T-helper 2 cell treated with Interferon-gamma antibody and Interleukin-4, amounts not matched to agents 5 μg/mL and 100 μg/mL, for 36 hours (primary cell): Measurements from ENCODE around the gene FTL.

Source experiments
- DNase-seq: peaks from one replicate; pipeline ENCODE4 v3.0.0; 2021; ENCODE audit warnings: low spot score
- H3K27ac Mint-ChIP-seq: one replicate; pipeline ENCODE4 v1.8.0; 2021; ENCODE audit warnings: mild to moderate bottlenecking, mixed read lengths
- H3K27me3 Mint-ChIP-seq: one replicate; pipeline ENCODE4 v1.8.0; 2021; ENCODE audit warnings: low read depth, mixed read lengths
- H3K36me3 Mint-ChIP-seq: one replicate; pipeline ENCODE4 v1.8.0; 2021; ENCODE audit warnings: low read depth, mixed read lengths
- H3K4me1 Mint-ChIP-seq: one replicate; pipeline ENCODE4 v1.8.0; 2021; ENCODE audit warnings: low read depth, mixed read lengths
- H3K4me3 Mint-ChIP-seq: one replicate; pipeline ENCODE4 v1.8.0; 2022; ENCODE audit warnings: mild to moderate bottlenecking, moderate library complexity, mixed read lengths
- H3K9me3 Mint-ChIP-seq: one replicate; pipeline ENCODE4 v1.8.0; 2021; ENCODE audit warnings: mixed read lengths

Gene FTL

GRCh38 chr19:48966541-48967345, 1.6 kb downstream of the FTL start:
- peak overlapping the region; percentile 93 for H3K27ac Mint-ChIP-seq
- peak overlapping the region; percentile 85 for H3K4me3 Mint-ChIP-seq
- H3K4me1 Mint-ChIP-seq = peaks cover 41% of the 10 kb centered on the region
- H3K27me3 Mint-ChIP-seq = no peaks in the 10 kb centered on the region
- H3K9me3 Mint-ChIP-seq = no peaks in the 10 kb centered on the region
- no peak for DNase-seq
- peaks cover 39% of the 10 kb centered on the region for H3K36me3 Mint-ChIP-seq

DNA sequence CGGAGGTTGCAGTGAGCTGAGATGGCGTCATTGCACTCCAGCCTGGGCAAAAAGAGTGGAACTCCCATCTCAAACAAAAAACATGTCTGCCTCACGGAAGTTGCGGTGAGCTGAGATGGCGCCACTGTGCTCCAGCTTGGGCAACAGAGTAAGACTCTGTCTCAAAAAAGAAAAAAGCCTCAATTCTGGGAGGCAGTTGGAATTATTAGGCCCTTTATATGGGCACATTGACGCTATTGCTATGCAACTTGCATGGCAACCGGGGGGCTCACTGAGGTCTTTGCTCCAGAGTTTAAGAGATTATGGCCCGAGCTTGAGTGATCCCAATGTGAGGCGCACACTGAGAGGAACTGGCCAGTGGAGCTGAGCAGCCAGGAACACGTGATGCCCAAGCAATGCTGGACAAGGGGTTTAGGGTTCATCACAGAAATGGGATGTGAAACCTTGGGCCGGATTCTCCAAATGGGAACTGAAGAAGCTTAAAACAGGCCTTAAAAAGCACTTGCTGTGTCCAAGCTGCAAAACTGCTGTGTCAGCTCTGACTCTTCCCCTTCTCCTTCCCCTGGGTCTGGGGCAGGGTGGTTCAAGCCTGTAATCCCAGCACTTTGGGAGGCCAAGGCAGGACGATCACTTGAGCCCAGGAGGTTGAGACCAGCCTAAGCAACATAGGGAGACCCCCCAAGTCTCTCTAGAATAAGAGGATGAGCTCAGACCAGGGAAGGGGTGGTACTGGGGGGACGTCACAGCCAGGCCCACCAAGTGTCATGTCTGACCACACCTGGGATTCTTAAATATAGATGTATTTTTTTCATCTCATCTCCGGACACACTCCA, 2.5 kb downstream of the FTL start:
- peaks cover 35% of the 10 kb centered on the region for H3K4me1 Mint-ChIP-seq
- H3K27ac Mint-ChIP-seq = peak overlapping the region; percentile 26
- peak overlapping the region; percentile 24 for H3K4me3 Mint-ChIP-seq
- no peaks in the 10 kb centered on the region for H3K9me3 Mint-ChIP-seq
- no peaks in the 10 kb centered on the region for H3K27me3 Mint-ChIP-seq
- no peak for DNase-seq
- peaks cover 34% of the 10 kb centered on the region for H3K36me3 Mint-ChIP-seq

DNA sequence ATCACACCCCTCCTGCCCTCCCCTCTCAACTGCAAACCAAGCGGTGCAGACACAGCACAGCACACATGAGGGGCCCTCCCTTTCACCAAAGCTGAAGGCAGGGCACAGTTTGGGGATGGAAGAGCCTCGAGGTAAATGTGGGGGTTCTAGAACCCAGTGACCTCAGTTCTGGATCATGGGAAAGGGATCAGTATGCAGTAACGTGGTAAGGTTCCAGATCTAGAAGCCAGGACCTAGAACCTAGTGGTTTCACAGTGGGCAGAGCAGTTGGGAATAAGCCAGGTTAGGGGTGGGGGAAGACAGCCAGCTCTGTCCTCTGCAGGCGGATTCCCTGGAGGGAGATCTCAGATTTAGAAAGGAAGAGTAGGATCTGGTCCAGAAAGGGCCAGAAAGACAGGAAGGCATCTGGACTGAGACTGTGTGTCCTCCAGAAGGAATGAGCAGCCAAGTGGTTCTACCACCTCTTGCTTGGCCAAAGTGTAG, 3.1 kb downstream of the FTL start:
- Mint-ChIP-seq H3K27ac (peak overlapping the region; percentile 24), H3K9me3 (no peaks in the 10 kb centered on the region), H3K4me1 (peaks cover 32% of the 10 kb centered on the region), H3K36me3 (peaks cover 37% of the 10 kb centered on the region), H3K4me3 (no peak overlapping the region), H3K27me3 (no peaks in the 10 kb centered on the region)
- DNase-seq = no peak

DNA sequence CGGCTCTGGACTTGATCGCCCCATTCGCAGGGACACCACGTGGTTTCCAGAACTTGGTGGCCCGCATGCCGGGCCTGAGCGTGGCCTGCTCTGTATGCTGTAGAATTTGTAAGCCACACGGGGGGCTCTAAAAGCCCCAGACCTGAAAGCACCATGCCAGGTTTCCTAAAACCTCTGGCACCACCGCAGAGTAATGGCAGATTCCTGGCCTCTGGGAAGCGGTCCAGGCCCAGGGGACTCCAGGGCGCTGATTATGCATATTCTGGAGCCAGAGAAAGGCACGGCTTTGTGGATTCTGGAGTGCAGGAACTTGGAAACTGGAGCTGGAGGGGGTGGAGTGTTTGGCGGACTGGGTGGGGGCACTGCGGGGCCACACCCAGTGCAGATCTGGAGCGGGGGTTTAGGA, 3.7 kb downstream of the FTL start:
- Mint-ChIP-seq H3K4me3 (no peak overlapping the region), H3K36me3 (peaks cover 37% of the 10 kb centered on the region), H3K27ac (no peak overlapping the region), H3K27me3 (no peaks in the 10 kb centered on the region), H3K9me3 (no peaks in the 10 kb centered on the region), H3K4me1 (peaks cover 28% of the 10 kb centered on the region)
- no peak for DNase-seq

- Mint-ChIP-seq H3K4me1 (peaks cover 21% of the 10 kb centered on the region), H3K27me3 (no peaks in the 10 kb centered on the region), H3K27ac (no peak overlapping the region), H3K36me3 (peaks cover 37% of the 10 kb centered on the region), H3K4me3 (no peak overlapping the region), H3K9me3 (no peaks in the 10 kb centered on the region)
- DNase-seq = no peak
Measured at GRCh38 chr19:48969276-48970138, 4.4 kb downstream of the FTL start.

DNA sequence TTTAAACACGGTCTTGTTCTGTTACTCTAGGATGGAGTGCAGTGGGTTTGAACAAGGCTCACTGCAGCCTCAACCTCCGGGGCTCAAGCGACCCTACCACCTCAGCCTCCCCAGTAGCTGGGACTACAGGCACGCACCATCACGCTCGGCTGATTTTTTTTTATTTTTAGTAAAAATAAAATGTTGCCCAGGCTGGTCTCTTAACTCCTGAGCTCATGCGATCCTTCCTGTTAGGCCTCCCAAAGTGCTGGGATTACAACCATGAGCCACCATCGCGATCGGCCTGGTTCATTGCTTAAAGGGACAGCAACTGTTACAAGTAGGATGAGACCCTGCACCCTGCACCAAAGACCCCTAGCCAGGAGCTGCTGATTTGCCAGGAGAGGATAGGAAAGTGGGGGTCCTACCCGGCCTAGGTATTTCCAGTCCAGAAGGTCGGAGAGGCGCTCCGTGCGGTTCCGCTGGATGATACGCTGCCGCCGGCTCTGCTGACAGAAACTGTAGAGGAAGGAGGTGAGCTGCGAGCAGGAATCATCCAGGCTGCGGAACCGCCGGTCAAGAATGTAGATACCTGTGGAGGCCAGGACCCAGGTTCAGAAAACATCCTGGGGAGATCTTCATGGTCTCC, 5.1 kb downstream of the FTL start:
- Mint-ChIP-seq H3K27me3 (no peaks in the 10 kb centered on the region), H3K4me1 (peaks cover 18% of the 10 kb centered on the region), H3K4me3 (no peak overlapping the region), H3K9me3 (no peaks in the 10 kb centered on the region), H3K27ac (no peak overlapping the region), H3K36me3 (peaks cover 35% of the 10 kb centered on the region)
- DNase-seq = no peak

DNA sequence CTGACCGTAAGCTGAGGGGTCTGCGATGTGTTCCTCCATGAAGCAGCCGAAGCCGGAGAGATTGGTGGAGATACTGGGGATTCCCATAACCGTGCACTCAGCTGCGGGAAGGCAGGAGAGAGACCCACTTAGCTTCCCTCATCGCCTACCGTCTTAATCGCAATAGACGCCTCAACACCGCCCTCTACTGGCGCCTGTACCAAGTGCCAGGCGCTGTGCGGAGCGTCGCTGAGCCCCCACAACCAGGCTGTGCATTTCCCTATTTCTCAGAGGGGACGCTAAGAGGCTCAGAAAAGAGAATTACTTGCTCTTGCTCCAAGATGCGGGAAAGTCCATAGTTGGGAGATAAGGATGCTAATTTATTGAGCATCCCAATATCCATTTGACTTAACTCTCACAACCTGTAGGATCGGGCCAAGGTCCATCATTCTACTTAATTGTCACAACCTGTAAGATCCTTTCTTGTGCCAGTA, 5.8 kb downstream of the FTL start:
- Mint-ChIP-seq H3K27me3 (no peaks in the 10 kb centered on the region), H3K9me3 (no peaks in the 10 kb centered on the region), H3K4me3 (no peak overlapping the region), H3K27ac (peak overlapping the region; percentile 49), H3K36me3 (peaks cover 35% of the 10 kb centered on the region), H3K4me1 (peaks cover 18% of the 10 kb centered on the region)
- peak; percentile 67 for DNase-seq

- Mint-ChIP-seq H3K27ac (peak overlapping the region; percentile 28), H3K4me3 (no peak overlapping the region), H3K36me3 (peaks cover 24% of the 10 kb centered on the region), H3K9me3 (no peaks in the 10 kb centered on the region), H3K4me1 (peaks cover 2% of the 10 kb centered on the region), H3K27me3 (no peaks in the 10 kb centered on the region)
- no peak for DNase-seq
Measured at GRCh38 chr19:48975947-48976847, 11.1 kb downstream of the FTL start.

- no peaks in the 10 kb centered on the region for H3K27me3 Mint-ChIP-seq
- DNase-seq = no peak
- H3K36me3 Mint-ChIP-seq = peaks cover 26% of the 10 kb centered on the region
- peaks cover 1% of the 10 kb centered on the region for H3K4me1 Mint-ChIP-seq
- no peak overlapping the region for H3K4me3 Mint-ChIP-seq
- H3K27ac Mint-ChIP-seq = no peak overlapping the region
- H3K9me3 Mint-ChIP-seq = no peaks in the 10 kb centered on the region
Measured at GRCh38 chr19:48977061-48977460, 12.0 kb downstream of the FTL start.

DNA sequence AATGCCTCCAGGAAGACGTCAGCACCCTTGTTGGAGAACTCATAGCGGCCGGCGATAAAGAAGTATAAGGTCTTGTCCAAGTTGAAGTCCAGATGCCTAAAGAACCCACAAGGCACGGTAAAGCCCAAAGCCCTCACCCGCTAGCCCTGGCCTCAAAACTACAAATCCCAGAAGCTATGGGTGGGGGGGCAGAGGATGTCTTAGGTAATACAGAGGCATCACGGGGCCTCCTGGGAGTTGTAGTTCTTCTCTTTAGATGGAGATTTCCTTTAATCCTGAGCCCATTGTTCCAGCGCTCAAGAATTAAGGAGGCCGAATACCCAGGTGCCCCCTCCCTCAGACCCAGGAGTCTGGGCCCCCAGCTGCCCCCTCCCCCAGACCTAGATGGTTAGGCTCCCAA, 17.2 kb downstream of the FTL start:
- H3K27ac Mint-ChIP-seq = no peak overlapping the region
- no peaks in the 10 kb centered on the region for H3K9me3 Mint-ChIP-seq
- no peak overlapping the region for H3K4me3 Mint-ChIP-seq
- H3K36me3 Mint-ChIP-seq = peaks cover 30% of the 10 kb centered on the region
- no peaks in the 10 kb centered on the region for H3K27me3 Mint-ChIP-seq
- peaks cover 1% of the 10 kb centered on the region for H3K4me1 Mint-ChIP-seq
- no peak for DNase-seq

GRCh38 chr19:48985711-48986110, 20.6 kb downstream of the FTL start:
- DNase-seq = no peak
- no peak overlapping the region for H3K27ac Mint-ChIP-seq
- peaks cover 31% of the 10 kb centered on the region for H3K36me3 Mint-ChIP-seq
- no peaks in the 10 kb centered on the region for H3K9me3 Mint-ChIP-seq
- peaks cover 7% of the 10 kb centered on the region for H3K4me1 Mint-ChIP-seq
- no peaks in the 10 kb centered on the region for H3K27me3 Mint-ChIP-seq
- no peak overlapping the region for H3K4me3 Mint-ChIP-seq

DNA sequence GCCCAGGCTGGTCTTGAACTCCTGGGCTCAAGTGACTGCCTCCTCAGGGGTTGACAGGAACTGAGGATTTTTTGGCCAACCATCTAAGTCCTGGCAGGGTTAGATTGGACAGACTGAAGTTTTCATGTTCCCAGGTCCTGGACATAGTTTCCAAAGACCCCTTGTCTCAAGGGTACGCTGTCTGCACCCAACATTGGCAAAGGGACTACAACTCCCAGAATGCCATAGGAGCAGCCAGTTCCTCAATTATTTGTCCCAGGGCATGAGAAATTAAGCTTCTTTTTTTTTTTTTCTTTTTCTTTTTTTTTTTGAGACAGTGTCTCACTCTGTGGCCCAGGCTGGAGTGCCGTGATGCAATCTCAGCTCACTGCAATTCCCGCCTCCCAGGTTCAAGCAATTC, 21.1 kb downstream of the FTL start:
- Mint-ChIP-seq H3K36me3 (peaks cover 33% of the 10 kb centered on the region), H3K4me3 (no peak overlapping the region), H3K4me1 (peaks cover 9% of the 10 kb centered on the region)

More for the DNA sequence above, 21.1 kb downstream of the FTL start:
- H3K9me3 Mint-ChIP-seq = no peaks in the 10 kb centered on the region
- H3K27ac Mint-ChIP-seq = no peak overlapping the region
- no peak for DNase-seq
- no peaks in the 10 kb centered on the region for H3K27me3 Mint-ChIP-seq
